WTC11 (cell line): ENCODE data around the gene NRIP2. TPM values are rescaled to one million over a fixed set of nuclear protein-coding genes. Genes with fewer than 3 reads are reported as not detected.
A peak's percentile ranks its signal among the peaks of the same experiment; 100 is the strongest.

Experiments
- ATAC-seq: fragments of 200-7000 bp; cut with Tn5 transposase; 2 replicates; pipeline ENCODE4 v1.10.0; 2021; ENCODE audit warnings: mild to moderate bottlenecking, moderate library complexity
- CTCF ChIA-PET: fragments of 300-600 bp; sonication (Branson Sonifier 250); formaldehyde crosslinking; loops from one replicate; lab custom pipeline; 2021; ENCODE audit warnings: antibody characterized with exemption; lab: Charles Lee
- POLR2A ChIA-PET: fragments of 350-600 bp; sonication (Branson Sonifier 250); formaldehyde crosslinking; loops from one replicate; lab custom pipeline; 2021; ENCODE audit warnings: antibody characterized with exemption; lab: Charles Lee
- DNase-seq: peaks from one replicate; pipeline ENCODE4 v3.0.0; 2021; ENCODE audit warnings: low spot score
- H3K27ac Mint-ChIP-seq: 2 replicates; pipeline ENCODE4 v1.8.0; 2021; ENCODE audit warnings: mixed read lengths
- H3K27me3 Mint-ChIP-seq: 2 replicates; pipeline ENCODE4 v1.8.0; 2021; ENCODE audit warnings: low read depth, mild to moderate bottlenecking, moderate library complexity, mixed read lengths
- H3K36me3 Mint-ChIP-seq: 2 replicates; pipeline ENCODE4 v1.8.0; 2021; ENCODE audit warnings: mixed read lengths
- H3K4me1 Mint-ChIP-seq: 2 replicates; pipeline ENCODE4 v1.8.0; 2022; ENCODE audit warnings: mixed read lengths
- H3K4me3 Mint-ChIP-seq: 2 replicates; pipeline ENCODE4 v1.8.0; 2021; ENCODE audit warnings: mild to moderate bottlenecking, moderate library complexity, mixed read lengths
- H3K9me3 Mint-ChIP-seq: 2 replicates; pipeline ENCODE4 v1.8.0; 2021; ENCODE audit warnings: mixed read lengths
- ATF6 ChIP-seq: sonication (generic); formaldehyde crosslinking; IDR thresholded peaks from 2 replicates; pipeline ENCODE4 v1.8.1; 2023; ENCODE audit warnings: mild to moderate bottlenecking, missing genetic modification reagents
- E2F1 ChIP-seq: sonication (generic); formaldehyde crosslinking; IDR thresholded peaks from 2 replicates; pipeline ENCODE4 v1.8.0; 2022; ENCODE audit warnings: mild to moderate bottlenecking, missing genetic modification reagents
- FOXK1 ChIP-seq: sonication (generic); formaldehyde crosslinking; IDR thresholded peaks from 2 replicates; pipeline ENCODE4 v1.8.0; 2022; ENCODE audit warnings: mild to moderate bottlenecking, moderate library complexity, missing genetic modification reagents
- ZNF532 ChIP-seq: fragments of 250-450 bp; sonication (Bioruptor Pico); IDR thresholded peaks from 2 replicates; pipeline ENCODE4 v1.9.0; 2021; ENCODE audit warnings: mild to moderate bottlenecking, borderline replicate concordance
- total RNA-seq: library from RNA; stranded (reverse); gene quantifications from 3 replicates; pipeline ENCODE4 v1.2.3, GENCODE V29; 2021
- TF ChIP-seq, protein P1 (sequence below): sonication (generic); formaldehyde crosslinking; IDR thresholded peaks from 2 replicates; pipeline ENCODE4 v1.8.1; 2022; ENCODE audit warnings: mild to moderate bottlenecking, moderate library complexity, missing genetic modification reagents
- TF ChIP-seq, protein P2 (sequence below): fragments of 200-600 bp; IDR thresholded peaks from 2 replicates; pipeline ENCODE4 v1.8.0; 2022; ENCODE audit warnings: antibody characterized with exemption

NRIP2 gene
- total RNA-seq, 1 experiment from 2014 or later, result not detected

- POLR2A ChIA-PET, result no interaction called here
- H3K4me1 Mint-ChIP-seq, result peaks cover 36% of the 10 kb centered on the region
These were observed 41.9 kb downstream of the NRIP2 start for GRCh38 chr12:2792671-2793500.

More at GRCh38 chr12:2792671-2793500, 41.9 kb downstream of the NRIP2 start:
- DNase-seq (no peak), ATAC-seq (no peak)
- Mint-ChIP-seq H3K36me3 (peaks cover 19% of the 10 kb centered on the region), H3K27ac (peak overlapping the region; percentile 1; the same call in 1 of the 2 replicates), H3K9me3 (no peaks in the 10 kb centered on the region), H3K4me3 (peak overlapping the region; percentile 72), H3K27me3 (0 out of 2 replicates have a peak, but pooled peaks cover 2% of the 10 kb centered on the region)
- CTCF ChIA-PET, result interaction anchor here (1.1 to 3.2 kb wide), 4 partner anchors 9 to 151 kb away, joined by 3 to 15 read pairs (median 9); no protein-coding TSS in a partner anchor
- TF ChIP-seq ATF6 (CRISPR knock-in tag), result no peak
- TF ChIP-seq, protein P1, sequence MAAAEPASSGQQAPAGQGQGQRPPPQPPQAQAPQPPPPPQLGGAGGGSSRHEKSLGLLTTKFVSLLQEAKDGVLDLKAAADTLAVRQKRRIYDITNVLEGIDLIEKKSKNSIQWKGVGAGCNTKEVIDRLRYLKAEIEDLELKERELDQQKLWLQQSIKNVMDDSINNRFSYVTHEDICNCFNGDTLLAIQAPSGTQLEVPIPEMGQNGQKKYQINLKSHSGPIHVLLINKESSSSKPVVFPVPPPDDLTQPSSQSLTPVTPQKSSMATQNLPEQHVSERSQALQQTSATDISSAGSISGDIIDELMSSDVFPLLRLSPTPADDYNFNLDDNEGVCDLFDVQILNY (CRISPR knock-in tag), result no peak
- TF ChIP-seq, protein P2, sequence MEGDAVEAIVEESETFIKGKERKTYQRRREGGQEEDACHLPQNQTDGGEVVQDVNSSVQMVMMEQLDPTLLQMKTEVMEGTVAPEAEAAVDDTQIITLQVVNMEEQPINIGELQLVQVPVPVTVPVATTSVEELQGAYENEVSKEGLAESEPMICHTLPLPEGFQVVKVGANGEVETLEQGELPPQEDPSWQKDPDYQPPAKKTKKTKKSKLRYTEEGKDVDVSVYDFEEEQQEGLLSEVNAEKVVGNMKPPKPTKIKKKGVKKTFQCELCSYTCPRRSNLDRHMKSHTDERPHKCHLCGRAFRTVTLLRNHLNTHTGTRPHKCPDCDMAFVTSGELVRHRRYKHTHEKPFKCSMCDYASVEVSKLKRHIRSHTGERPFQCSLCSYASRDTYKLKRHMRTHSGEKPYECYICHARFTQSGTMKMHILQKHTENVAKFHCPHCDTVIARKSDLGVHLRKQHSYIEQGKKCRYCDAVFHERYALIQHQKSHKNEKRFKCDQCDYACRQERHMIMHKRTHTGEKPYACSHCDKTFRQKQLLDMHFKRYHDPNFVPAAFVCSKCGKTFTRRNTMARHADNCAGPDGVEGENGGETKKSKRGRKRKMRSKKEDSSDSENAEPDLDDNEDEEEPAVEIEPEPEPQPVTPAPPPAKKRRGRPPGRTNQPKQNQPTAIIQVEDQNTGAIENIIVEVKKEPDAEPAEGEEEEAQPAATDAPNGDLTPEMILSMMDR, result no peak
- TF ChIP-seq FOXK1 (CRISPR knock-in tag), result no peak
- no peak for TF ChIP-seq ZNF532 (CRISPR knock-in tag)
- no peak for TF ChIP-seq E2F1 (CRISPR knock-in tag)
